HG02623 (cell line): ENCODE measurements around the gene PDE6A.
A peak's percentile ranks its signal among the peaks of the same experiment; 100 is the strongest.

ENCODE experiments used
- ATAC-seq: cut with Tn5 transposase; IDR thresholded peaks from one replicate; pipeline ENCODE4 v1.9.1; 2021; ENCODE audit warnings: moderate library complexity; ENCODE audit not compliant: unreplicated experiment

PDE6A gene

DNA sequence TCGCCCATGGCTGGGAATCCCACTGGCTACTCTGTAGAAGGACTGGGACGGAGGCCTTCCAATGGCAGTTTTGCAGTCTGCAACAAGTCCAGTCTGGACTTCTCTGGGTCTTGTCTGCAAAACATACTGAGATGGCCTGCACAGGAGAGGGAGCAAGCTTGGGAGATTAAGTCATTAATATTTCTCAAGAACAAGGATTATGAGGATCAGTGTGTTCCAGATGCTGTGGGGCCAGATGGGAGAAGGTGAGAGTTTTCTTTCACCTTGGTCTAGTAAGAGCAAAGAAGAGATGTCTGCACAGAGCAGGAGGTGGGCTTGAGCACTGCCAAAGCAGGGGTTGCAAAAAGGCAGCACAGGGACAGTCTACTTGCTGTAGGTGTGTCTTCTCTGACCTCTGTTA, at the start of gene PDE6A:
TSS of gene PDE6A (minus strand) at position 128 of the 400 bp plus-strand sequence. CDS start at position 8, 120 bp downstream.
- no peak for ATAC-seq

GRCh38 chr5:149993471-149993870, 48.9 kb upstream of the PDE6A start:
- no peak for ATAC-seq

DNA sequence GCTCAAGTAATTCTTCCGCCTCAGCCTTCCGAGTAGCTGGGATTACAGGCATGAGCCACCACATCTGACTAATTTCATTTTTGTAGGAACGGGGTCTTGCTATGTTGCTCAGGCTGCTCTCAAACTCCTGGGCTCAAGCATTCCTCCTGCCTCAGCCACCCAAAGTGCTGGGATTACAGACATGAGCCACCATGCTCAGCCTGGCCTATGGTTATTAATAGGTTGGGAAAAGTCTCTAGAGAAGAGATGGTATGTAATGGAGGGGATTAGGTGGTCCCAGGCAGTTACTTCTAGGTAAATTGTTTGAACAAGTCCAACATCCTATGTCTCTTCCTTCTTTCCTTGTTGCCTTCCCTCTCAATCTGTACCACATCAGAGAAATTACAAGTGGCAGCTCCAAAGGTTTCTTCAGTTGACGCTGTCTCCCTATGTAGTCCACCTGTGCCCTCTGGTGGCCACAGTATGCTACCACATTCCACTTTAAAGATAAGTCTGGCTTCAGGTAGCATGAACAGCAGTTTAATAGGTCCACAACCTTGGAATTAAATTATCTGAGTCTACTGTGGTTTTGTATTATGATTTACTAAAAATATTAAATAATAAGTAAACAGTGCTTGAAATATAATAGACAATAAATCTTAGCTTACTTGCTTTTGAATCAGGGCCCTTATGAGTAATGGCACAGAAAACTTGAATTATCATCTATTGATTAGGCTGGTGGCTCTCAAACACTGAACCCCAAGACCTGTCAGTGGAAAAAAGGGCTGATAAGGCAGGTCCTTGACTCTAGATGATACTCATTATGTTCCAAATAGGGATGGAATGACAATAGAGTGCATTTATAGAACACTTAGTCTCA, 46.2 kb upstream of the PDE6A start:
- peak; percentile 68 for ATAC-seq

DNA sequence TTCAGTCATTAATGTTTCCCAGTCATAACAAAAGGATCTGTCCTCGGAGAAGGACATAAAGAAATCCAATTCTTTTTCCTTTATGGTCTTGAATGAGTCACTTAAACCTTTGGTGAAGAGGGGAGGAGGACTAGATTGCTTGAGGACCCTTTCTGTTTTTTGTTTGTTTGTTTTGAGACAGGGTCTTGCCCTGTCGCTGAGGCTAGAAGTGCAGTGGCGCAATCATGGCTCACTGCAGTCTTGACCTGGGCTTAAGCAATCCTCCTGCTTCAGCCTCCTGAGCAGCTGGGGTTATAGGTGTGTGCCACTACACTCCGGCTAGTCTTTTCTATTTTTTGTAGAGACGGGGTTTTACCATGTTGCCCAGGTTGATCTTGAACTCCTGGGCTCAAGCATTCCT, 43.5 kb upstream of the PDE6A start:
- no peak for ATAC-seq

DNA sequence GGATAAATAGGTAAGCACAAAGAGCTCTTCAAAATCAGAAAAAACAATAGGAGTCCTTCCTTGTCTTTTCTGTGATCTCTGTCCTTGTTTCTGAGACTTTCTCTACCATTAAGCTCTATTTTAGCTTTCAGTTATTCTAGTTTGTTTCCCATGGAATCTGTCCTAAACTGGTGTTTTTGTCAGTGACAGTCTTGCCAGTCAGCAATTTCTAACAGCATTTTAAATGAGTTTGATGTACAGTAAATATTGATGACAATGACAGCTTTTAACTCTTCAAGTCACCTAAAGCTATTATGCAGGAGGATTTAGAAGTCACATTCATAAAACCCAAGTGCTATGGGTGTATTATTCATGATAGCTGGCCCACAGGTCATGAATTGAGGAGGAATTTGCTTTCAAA, 37.9 kb upstream of the PDE6A start:
- ATAC-seq: no peak

GRCh38 chr5:149981206-149981605, 36.6 kb upstream of the PDE6A start:
- no peak for ATAC-seq

DNA sequence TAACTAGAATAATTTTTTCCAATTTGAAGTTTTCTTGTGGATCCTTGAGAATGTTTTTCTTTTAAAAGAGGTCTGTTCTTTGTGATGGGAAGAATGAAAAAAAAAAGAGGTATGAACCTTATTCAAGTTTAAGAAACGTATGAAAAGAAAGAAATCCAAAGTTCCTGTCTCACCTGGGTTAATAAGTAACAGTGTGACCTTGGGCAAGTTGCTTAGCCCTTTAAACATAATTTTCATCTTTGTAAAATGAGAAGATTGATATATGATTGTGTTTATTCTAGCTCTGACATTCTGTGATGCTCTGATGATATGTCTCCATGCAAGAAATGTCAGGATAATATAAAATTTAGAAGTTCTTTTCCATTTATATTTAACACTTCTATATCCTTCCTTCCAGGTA, 35.3 kb upstream of the PDE6A start:
- ATAC-seq: no peak

GRCh38 chr5:149975409-149975808, 30.8 kb upstream of the PDE6A start:
- no peak for ATAC-seq

- no peak for ATAC-seq
Observed at GRCh38 chr5:149969181-149969930, 24.8 kb upstream of the PDE6A start.

DNA sequence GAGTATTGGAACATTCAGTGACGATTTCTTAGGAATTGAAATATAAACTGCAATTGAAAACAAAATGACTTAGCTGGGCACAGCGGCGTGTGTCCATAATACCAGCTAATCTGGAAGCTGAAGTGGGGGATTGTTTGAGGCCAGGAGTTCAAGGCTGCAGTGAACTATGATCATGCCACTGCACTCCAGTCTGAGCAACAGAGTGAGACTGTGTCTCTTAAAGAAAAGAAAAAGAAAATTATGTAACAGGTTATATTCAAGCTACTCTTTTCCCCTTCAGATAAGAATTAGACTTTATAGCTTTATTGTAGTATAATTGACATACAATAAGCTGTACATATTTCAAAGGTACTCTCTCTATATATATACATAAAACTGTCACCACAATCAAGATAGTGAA, 22.4 kb upstream of the PDE6A start:
- ATAC-seq: no peak

DNA sequence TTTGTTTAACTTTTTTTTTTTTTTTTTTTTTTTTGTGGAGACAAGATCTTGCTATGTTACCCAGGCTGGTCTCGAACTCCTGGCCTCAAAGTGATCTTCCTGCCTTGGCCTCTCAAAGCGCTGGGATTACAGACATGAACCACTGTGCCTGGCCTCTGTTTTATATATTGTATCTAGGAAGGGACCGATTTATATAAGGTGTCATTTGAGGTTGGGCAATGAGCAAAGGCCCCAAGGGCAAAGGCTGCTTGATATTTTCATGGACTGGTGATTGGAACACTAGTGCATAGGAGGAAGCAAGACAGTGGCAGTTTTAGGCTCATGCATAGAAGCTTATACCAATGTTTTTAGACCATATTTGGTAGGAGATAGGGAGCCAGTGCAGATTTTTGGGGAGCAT, 19.1 kb upstream of the PDE6A start:
- no peak for ATAC-seq

GRCh38 chr5:149962601-149963300, 18.2 kb upstream of the PDE6A start:
- no peak for ATAC-seq

DNA sequence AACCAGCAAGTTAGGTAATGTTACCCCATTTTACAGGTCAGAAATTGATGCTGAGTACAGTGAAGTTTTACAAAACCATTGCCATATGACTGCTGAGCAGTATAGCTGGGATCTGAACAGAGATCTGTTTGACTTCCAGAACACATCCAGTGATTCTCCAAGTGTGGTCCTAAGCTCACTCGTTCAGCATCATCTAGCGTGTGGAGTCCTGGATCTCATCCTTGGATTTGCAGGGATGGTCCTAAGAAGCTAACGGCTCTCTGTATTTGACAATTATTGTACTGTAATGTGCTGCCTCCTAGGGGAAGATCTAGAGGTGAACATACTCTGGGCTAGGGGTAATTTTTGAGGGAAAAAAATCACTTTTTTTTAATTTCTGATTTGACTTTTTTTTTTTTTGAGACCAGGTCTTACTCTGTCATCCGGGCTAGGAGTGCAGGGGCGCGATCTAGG, 17.4 kb upstream of the PDE6A start:
- ATAC-seq: no peak

DNA sequence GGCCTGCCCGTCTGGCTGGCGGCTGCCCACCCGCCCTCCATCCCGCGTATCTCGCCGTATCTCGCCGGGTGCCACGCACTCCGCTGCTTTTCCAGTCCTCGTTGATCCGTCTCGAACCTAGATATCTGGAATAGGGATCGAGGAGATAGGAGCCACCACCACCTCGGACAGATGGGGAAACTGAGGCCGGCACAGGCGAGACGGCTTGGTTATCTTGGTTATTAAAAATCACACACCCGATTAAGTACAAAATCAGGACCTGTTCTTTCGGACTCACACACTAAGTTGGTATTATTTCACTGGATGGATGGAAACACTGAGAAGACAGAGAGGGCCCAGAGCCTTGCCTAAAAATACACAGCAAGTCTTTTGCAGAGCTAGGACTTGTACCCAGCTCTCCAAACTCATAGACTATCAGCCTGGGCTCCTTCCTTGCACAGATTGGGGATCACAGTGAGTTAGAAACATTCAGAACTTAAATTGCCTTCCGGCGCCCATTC, 16.6 kb upstream of the PDE6A start:
- no peak for ATAC-seq

DNA sequence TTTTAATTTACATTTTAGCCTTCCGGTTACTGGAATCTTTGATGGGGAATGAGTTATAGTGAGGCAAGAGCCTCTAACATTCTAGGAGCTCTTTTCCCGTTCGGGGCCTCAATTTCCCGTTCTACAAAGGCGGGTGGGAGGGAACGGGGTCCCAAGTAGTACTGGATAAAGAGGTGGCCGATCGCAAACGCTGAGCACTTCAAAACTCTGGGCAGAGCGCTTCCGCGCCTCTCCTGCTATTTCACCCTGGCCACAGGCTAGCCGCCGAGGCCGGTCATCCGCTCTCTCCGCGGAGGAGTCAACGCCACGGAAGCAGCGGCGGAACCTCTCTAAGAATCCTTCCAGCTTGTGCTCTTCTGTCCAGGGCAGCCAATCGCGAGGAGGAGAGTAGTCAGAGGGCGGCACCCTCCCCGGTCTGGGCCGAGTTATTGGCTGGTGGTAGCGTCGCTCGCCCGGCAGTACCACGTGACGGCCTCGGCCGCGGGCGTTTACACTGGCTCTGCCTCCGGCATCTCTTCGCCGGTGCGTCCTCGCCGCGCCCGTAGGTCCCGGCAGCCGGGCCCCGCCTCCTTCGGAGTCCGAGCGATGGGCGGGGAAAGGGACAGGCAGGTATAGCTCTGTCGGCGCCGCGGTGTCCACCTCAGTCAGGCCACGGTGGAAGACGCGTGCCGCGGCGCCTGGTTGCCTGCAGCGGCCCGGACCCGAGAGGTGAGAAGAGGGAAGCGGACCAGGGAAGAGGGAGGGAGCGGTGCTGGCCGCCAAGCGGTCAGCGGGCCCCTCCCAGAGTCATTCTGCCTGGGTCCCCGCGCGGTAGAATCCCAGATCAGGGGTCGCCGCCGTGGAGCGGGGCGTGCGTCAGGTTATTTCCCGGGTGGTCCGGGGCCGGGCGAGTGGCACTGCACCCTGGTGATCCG, 15.9 kb upstream of the PDE6A start, which contains the start of gene SLC26A2:
TSS of gene SLC26A2 (plus strand) at position 487 of the 914 bp plus-strand sequence. CDS start 16,895 bp downstream, outside the sequence.
- peak; percentile 99 for ATAC-seq

DNA sequence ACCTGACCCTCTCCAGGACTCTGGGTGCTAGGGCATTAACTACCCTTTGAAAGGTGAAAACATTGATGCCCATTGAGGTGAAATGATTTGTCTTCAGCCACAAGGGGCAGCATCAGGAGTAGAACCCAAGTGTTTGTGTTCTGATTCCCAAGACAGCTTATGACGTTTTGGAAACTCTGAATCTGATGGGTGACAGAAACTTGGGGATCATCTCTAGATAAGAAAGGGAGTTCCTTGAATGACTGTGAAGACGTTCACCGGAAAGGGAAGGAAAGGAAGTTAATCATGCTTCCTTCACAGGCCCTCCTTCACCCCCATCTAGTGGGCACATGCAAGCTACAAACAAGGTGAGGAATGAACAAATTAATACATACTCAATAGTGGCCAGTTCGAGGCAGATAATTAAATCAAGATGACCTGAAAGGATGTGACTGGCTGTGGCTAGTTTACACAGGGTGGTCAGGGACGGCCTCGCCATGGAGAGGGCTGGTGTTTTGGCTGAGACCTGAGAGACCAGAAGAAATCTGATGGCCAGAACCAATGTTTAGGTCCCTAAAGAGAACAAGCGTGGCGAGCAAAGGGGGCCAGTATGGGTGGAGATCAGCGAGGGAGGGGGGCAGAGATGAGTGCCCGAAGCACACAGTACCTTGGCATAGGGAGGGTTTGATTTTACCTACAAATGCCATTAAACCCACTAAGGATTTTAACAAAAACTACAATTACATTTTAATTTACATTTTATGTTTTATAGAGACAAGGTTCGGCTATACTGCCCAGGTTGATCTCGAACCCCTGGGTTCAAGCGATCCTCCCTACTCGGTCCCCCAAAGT, 15.0 kb upstream of the PDE6A start:
- no peak for ATAC-seq

DNA sequence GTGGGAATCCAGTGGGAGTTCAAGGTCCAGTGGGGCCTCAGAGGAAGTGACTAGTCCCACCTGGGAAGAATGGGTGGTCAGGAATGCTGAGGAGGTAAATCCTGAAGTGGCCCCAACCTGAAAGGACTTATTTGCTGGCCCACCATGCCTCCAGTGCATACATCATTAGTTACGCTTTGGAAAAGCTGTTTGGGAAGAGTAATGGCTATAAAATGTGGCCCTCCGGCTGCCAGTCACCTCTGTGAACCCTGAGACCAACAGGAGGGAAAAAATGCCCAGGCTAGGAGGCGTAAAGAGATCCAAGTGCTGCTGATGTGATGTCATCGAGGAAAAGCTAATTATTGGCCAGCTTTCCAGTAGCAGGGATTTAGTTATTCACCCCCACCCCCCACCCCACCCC, 13.3 kb upstream of the PDE6A start:
- no peak for ATAC-seq

DNA sequence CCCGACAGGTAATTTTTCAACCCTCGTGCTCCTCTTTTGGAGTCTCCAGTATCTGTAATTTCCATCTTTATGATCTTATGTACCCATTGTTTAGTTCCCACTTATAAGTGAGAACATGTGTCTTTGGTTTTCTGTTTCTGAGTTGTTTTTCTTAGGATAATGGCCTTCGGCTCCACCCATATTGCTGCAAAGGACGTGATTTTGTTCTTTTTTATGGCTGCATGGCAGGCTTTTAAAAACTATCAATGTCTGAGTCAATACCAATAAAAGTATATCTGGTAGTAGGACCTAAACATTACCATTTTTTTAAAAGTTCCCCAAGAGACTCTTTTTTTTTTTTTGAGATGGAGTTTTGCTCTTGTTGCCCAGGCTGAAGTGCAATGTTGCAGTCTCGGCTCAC, 12.1 kb upstream of the PDE6A start:
- no peak for ATAC-seq

DNA sequence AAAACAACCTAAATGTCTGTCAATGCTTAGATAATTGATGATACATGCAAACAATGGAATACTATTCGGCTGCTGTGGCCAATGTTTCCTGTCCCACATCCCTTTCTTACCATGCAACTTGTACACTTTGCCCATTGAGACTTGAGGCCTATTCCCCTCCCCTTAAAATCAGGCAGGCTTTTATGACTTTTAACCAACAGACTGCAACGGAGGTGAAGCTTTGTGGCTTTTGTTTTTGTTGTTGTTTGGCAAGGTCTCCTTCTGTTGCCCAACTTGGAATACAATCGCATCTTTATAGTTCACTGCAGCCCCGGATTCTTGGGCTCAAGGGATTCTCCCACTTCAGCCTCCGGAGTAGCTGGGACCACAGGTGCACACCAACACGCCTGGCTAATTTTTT, 10.2 kb upstream of the PDE6A start:
- ATAC-seq: no peak
